ENCODE data around the gene TBC1D1.
"Not testable (repeated sequence)": the region's sequence is repeated elsewhere in the genome, so short reads cannot be mapped to it uniquely, and the experiment has no call there.

Gene TBC1D1

DNA sequence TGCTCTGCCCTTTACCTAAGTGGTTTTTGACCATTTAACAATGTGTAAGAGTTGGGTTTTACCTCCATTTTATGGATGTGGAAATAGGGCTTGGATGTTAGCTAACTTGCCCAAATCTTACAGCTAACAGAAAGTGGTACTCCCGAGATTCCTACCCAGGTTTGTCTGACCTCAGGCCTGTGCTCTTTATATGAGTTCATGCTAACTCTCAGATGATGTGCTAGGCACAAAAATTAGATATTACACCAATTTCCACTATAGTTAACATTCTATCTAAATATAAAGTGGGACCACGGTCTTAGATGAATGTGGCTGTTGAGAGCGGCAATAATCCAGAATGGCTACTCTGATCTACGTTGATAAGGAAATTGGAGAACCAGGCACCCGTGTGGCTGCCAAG lies 69.2 kb downstream of the TBC1D1 start, which contains the start of gene PTTG2:
Gene PTTG2 (plus strand): TSS at position 301 of the 400 bp plus-strand sequence. CDS start 37 bp downstream, at position 338.
- Mint-ChIP-seq H3K4me1 (peaks cover 11% of the 10 kb centered on the region), H3K9me3 (no peaks in the 10 kb centered on the region), H3K27ac (no peak within 1 kb of the TSS), H3K4me3 (no peak within 1 kb of the TSS), H3K36me3 (no peaks in the 10 kb centered on the region)
- ATAC-seq (no peak), DNase-seq (ENCODE audit: low spot score in 2 of 2) (no peak)

DNA sequence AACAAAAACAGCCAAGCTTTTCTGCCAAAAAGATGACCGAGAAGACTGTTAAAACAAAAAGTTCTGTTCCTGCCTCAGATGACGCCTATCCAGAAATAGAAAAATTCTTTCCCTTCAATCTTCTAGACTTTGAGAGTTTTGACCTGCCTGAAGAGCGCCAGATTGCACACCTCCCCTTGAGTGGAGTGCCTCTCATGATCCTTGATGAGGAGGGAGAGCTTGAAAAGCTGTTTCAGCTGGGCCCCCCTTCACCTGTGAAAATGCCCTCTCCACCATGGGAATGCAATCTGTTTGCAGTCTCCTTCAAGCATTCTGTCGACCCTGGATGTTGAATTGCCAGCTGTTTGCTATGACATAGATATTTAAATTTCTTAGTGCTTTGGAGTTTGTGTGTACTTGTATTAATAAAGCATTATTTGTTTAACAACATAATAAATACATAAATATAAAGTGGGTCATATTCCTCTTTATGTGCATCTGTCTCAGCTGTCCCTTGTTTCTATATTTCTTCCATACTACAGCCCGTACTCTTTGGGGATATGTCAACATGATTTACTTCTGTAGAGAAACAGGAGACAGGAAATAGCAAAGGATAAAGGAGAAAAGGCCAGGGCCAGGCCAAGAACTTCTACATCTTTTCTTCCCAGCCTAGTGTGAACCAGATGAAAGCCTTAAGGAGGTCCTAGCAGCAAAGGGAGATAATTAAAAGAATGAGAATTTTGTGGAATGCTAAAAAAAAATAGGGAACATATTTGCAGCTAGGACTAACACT lies 70.0 kb downstream of the TBC1D1 start:
- H3K9me3 Mint-ChIP-seq, result no peaks in the 10 kb centered on the region
- ATAC-seq (no peak), DNase-seq (ENCODE audit: low spot score in 2 of 2) (no peak)
- H3K36me3 Mint-ChIP-seq, result no peaks in the 10 kb centered on the region
- H3K27ac Mint-ChIP-seq, result no peak overlapping the region
- no peak overlapping the region for H3K4me3 Mint-ChIP-seq
- H3K4me1 Mint-ChIP-seq, result peaks cover 11% of the 10 kb centered on the region

GRCh38 chr4:37964734-37965457 lies 74.0 kb downstream of the TBC1D1 start:
- H3K36me3 Mint-ChIP-seq, result no peaks in the 10 kb centered on the region
- DNase-seq (ENCODE audit: low spot score in 2 of 2) (no peak), ATAC-seq (no peak)
- peak overlapping the region; percentile 8 for H3K27ac Mint-ChIP-seq
- peaks cover 11% of the 10 kb centered on the region for H3K4me1 Mint-ChIP-seq
- no peak overlapping the region for H3K4me3 Mint-ChIP-seq
- no peaks in the 10 kb centered on the region for H3K9me3 Mint-ChIP-seq

GRCh38 chr4:37966044-37966443 lies 75.2 kb downstream of the TBC1D1 start:
- Mint-ChIP-seq H3K4me1 (peaks cover 19% of the 10 kb centered on the region), H3K4me3 (no peak overlapping the region), H3K9me3 (no peaks in the 10 kb centered on the region), H3K27ac (no peak overlapping the region), H3K36me3 (no peaks in the 10 kb centered on the region)
- DNase-seq (ENCODE audit: low spot score in 2 of 2) (no peak), ATAC-seq (no peak)

GRCh38 chr4:37967736-37968135 lies 76.9 kb downstream of the TBC1D1 start:
- H3K4me1 Mint-ChIP-seq, result peaks cover 21% of the 10 kb centered on the region
- no peak overlapping the region for H3K4me3 Mint-ChIP-seq
- H3K27ac Mint-ChIP-seq, result no peak overlapping the region
- H3K9me3 Mint-ChIP-seq, result no peaks in the 10 kb centered on the region
- no peak for DNase-seq (ENCODE audit: low spot score in 2 of 2)
- no peak for ATAC-seq
- no peaks in the 10 kb centered on the region for H3K36me3 Mint-ChIP-seq

DNA sequence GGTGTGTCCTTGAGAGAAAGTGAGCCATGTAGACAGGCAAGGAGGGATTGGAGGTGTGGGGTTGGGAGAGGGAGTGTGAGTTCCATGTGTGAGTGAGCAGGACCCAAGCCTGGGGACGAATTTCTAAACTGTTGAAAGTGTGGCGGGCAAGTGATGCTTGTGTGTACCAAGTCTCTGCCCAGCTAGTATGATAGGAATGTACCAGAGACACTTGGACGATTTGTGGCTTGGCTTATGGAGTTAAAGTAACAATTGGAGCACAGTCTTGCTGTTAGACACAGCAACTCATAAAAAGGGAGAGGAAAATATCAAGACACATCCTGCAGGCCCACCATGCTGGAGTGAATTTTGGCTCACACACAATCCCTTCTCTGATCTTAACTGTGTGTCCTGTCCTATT lies 77.9 kb downstream of the TBC1D1 start:
- Mint-ChIP-seq H3K9me3 (no peaks in the 10 kb centered on the region), H3K27ac (no peak overlapping the region), H3K4me1 (peaks cover 24% of the 10 kb centered on the region), H3K4me3 (no peak overlapping the region), H3K36me3 (no peaks in the 10 kb centered on the region)
- ATAC-seq, result no peak
- no peak for DNase-seq (ENCODE audit: low spot score in 2 of 2)

GRCh38 chr4:37970702-37971101 lies 79.8 kb downstream of the TBC1D1 start:
- DNase-seq (ENCODE audit: low spot score in 2 of 2) (peak; percentile 40 to 63), ATAC-seq (peak; percentile 90)
- Mint-ChIP-seq H3K4me3 (no peak overlapping the region), H3K9me3 (no peaks in the 10 kb centered on the region), H3K27ac (no peak overlapping the region), H3K4me1 (peaks cover 15% of the 10 kb centered on the region), H3K36me3 (no peaks in the 10 kb centered on the region)

DNA sequence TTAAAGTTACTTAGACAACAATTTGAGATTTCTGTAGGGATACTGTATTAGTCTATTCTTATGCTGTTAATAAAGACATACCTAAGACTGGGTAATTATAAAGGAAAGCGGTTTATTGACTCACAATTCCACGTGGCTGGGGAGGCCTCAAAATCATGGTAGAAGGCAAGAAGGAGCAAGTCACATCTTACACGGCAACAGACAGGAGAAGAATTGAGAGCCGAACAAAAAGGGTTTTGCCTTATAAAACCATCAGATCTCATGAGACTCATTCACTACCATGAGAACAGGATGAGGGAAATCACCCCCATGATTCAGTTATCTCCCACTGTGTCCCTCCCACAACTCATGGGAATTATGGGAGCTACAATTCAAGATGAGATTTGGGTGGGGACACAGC lies 80.3 kb downstream of the TBC1D1 start:
- Mint-ChIP-seq H3K4me1 (peaks cover 15% of the 10 kb centered on the region), H3K27ac (no peak overlapping the region), H3K4me3 (no peak overlapping the region), H3K9me3 (no peaks in the 10 kb centered on the region), H3K36me3 (no peaks in the 10 kb centered on the region)
- no peak for DNase-seq (ENCODE audit: low spot score in 2 of 2)
- no peak for ATAC-seq

GRCh38 chr4:37973441-37973840 lies 82.6 kb downstream of the TBC1D1 start:
- DNase-seq (ENCODE audit: low spot score in 2 of 2), result no peak
- ATAC-seq, result no peak
- no peak overlapping the region for H3K4me3 Mint-ChIP-seq
- no peaks in the 10 kb centered on the region for H3K36me3 Mint-ChIP-seq
- H3K27ac Mint-ChIP-seq, result no peak overlapping the region
- peaks cover 20% of the 10 kb centered on the region for H3K4me1 Mint-ChIP-seq
- no peaks in the 10 kb centered on the region for H3K9me3 Mint-ChIP-seq

- not testable (repeated sequence) for DNase-seq (ENCODE audit: low spot score in 2 of 2); H3K36me3 Mint-ChIP-seq; ATAC-seq; H3K9me3 Mint-ChIP-seq; H3K4me3 Mint-ChIP-seq; H3K27ac Mint-ChIP-seq
- peaks cover 21% of the 10 kb centered on the region for H3K4me1 Mint-ChIP-seq
Observed at GRCh38 chr4:37975321-37975822, 84.5 kb downstream of the TBC1D1 start.

DNA sequence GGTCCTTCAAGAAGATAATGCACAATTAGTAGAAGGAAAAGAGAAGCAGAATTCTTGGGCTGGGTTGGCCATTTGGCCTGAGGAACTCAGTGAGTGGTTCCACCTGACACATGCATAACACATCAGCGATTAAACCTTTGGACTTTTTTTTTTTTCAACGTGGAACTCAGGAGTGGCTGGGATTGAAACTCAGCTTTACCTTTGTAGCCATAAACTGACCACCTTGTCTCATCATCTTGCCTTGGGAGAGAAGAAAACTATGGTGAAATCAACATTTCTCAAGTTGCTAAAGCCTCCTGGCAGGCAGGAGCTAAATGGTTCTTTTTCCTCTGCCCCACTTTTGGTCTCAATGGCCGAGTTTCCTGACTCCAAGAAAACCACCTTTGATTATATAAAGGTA lies 85.6 kb downstream of the TBC1D1 start:
- no peaks in the 10 kb centered on the region for H3K36me3 Mint-ChIP-seq
- H3K27ac Mint-ChIP-seq, result no peak overlapping the region
- peak overlapping the region; percentile 46 for H3K4me3 Mint-ChIP-seq
- ATAC-seq (no peak), DNase-seq (ENCODE audit: low spot score in 2 of 2) (no peak)
- H3K4me1 Mint-ChIP-seq, result peaks cover 18% of the 10 kb centered on the region
- no peaks in the 10 kb centered on the region for H3K9me3 Mint-ChIP-seq

GRCh38 chr4:37976991-37977470 lies 86.1 kb downstream of the TBC1D1 start:
- peak; percentile 58 to 78 for DNase-seq (ENCODE audit: low spot score in 2 of 2)
- Mint-ChIP-seq H3K36me3 (no peaks in the 10 kb centered on the region), H3K4me3 (peak overlapping the region; percentile 76), H3K27ac (no peak overlapping the region), H3K4me1 (peaks cover 23% of the 10 kb centered on the region), H3K9me3 (no peaks in the 10 kb centered on the region)
- ATAC-seq, result peak; percentile 87

DNA sequence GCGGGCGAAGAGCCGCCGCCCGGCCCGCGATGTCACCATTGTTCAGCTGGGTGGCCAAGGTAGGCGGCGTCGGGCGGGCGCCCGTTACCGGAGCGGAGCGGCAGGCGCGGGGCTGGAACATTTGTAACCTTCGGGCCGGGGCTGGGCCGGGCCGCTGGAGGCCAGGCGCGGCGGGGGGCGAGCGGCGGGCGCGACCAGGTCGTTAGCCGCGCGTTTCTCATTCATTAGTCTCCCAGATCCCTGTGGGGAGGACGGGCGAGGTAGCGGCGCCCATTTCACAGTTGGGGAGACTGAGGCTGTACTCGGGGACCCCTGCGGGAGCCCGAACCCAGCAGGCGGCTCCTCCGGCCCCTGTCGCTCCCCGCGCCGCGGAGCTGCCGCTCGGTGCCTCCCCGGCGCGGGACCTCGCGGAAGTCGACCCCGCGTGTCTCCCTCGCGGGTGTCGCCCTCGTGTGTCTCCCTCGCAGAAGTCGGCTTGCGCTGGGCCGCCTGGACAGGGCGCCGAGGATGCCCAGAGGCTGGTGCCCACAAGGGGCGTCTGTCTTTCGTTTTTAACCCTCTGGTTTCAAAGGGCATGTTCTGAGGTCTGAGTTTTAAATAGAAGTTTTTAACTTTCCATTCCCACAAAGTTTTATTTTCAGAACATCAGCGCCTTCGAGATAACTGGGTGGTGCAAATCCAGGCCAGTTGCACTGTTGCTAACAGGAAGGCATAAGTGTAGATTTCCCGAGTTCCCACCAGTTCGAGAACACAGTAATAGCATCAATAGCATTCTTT lies 86.8 kb downstream of the TBC1D1 start:
- H3K9me3 Mint-ChIP-seq, result no peaks in the 10 kb centered on the region
- DNase-seq (ENCODE audit: low spot score in 2 of 2) (peak; percentile 51 to 82), ATAC-seq (peak; percentile 82)
- H3K27ac Mint-ChIP-seq, result peak overlapping the region; percentile 72
- peaks cover 29% of the 10 kb centered on the region for H3K4me1 Mint-ChIP-seq
- peak overlapping the region; percentile 76 for H3K4me3 Mint-ChIP-seq
- no peaks in the 10 kb centered on the region for H3K36me3 Mint-ChIP-seq

DNA sequence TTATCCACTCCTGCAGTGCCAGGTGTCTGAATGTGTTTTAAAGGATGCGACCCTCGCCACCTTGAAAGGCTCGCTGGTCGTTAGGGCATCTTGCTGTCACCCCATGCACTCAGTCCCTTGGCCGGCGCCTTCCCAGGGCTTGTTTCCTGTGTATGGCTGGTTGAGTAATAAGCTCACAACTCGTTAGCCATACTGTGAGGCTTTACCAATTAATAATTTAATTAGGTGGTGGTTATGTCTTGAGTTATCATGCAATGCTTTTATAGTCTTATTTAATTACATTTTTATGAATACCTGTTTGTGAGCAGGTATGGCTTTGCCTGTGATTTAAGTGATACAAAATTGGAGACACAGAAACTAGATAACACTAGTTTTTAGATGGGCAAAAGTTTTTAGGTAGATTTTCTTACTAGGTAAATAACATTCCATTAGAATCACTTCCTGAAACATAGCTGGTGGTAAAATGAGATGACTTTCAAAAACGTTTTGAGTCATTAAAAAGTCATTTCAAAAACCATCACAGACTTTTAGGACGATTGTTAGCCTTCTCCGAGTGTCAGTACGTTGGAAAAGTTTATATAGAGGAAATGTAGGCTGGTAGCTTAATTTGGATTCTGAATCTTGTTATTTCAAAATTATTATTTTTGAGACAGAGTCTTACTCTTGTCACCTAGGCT lies 87.5 kb downstream of the TBC1D1 start:
- ATAC-seq (peak; percentile 56), DNase-seq (ENCODE audit: low spot score in 2 of 2) (peak; percentile 8 to 61)
- H3K36me3 Mint-ChIP-seq, result no peaks in the 10 kb centered on the region
- peak overlapping the region; percentile 76 for H3K4me3 Mint-ChIP-seq
- H3K9me3 Mint-ChIP-seq, result no peaks in the 10 kb centered on the region
- peak overlapping the region; percentile 72 for H3K27ac Mint-ChIP-seq
- H3K4me1 Mint-ChIP-seq, result peaks cover 30% of the 10 kb centered on the region

DNA sequence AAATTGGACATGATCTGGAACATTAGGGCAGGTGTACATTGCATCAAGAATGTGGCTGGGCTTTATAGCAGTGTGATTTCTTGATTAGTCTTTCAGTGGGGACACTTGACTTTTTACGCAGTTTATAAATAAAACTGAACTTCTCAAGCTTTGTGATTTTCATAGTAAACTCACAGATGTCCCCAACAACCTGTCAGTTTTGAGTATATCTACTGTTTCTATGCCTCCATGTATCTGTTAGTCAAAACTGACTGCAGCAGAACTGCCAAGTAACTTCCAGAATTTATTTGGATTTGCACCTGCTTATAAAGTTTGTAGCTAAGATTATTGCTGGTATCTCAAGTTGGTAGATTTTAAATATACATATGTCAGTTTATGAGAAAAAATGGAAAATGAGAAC lies 89.4 kb downstream of the TBC1D1 start:
- DNase-seq (ENCODE audit: low spot score in 2 of 2) (no peak), ATAC-seq (no peak)
- Mint-ChIP-seq H3K4me3 (no peak overlapping the region), H3K4me1 (peaks cover 27% of the 10 kb centered on the region), H3K36me3 (no peaks in the 10 kb centered on the region), H3K9me3 (no peaks in the 10 kb centered on the region), H3K27ac (no peak overlapping the region)

All from stimulated activated effector memory CD8-positive, alpha-beta T cell treated with anti-CD3 and anti-CD28 coated beads, Interleukin-12 subunit alpha, Interleukin-12 subunit beta, amount 100 ng/mL, for 72 hours (primary cell).